ENCODE data around the gene ERBB3.

DNA sequence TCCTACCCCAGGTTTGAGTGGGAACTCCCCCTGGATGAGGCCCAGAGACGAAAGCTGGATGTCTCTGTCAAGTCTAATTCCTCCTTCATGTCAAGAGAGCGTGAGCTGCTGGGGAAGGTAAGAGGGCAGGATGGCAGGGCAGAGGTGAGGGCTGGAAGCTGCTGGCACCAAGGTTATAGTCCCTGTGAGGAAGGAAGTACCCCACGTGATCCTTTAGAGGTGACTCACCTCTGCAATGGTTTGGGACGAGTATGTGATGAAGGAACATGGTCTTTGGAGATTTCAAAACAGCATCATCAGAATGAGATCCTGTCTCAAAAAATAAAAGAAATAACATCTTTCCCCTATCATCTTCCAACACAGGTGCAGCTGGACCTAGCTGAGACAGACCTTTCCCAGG lies 63.3 kb downstream of the ERBB3 start:
- TF ChIP-seq, protein P1, sequence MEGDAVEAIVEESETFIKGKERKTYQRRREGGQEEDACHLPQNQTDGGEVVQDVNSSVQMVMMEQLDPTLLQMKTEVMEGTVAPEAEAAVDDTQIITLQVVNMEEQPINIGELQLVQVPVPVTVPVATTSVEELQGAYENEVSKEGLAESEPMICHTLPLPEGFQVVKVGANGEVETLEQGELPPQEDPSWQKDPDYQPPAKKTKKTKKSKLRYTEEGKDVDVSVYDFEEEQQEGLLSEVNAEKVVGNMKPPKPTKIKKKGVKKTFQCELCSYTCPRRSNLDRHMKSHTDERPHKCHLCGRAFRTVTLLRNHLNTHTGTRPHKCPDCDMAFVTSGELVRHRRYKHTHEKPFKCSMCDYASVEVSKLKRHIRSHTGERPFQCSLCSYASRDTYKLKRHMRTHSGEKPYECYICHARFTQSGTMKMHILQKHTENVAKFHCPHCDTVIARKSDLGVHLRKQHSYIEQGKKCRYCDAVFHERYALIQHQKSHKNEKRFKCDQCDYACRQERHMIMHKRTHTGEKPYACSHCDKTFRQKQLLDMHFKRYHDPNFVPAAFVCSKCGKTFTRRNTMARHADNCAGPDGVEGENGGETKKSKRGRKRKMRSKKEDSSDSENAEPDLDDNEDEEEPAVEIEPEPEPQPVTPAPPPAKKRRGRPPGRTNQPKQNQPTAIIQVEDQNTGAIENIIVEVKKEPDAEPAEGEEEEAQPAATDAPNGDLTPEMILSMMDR (IDR thresholded peaks at IDR 0.05), result no peak
- no peak for TF ChIP-seq POLR2A (IDR thresholded peaks at IDR 0.05)

All from breast epithelium (tissue), 3 donors.